Left renal cortex interstitium (tissue), 4 donors: ENCODE measurements around the gene DLEC1. TPM values are rescaled to one million over a fixed set of nuclear protein-coding genes. Genes with fewer than 3 reads are reported as not detected.

Source experiments
- DNase-seq, 4 donors: peaks; one replicate each; pipeline ENCODE4 v3.0.0-alpha.2; 2013; ENCODE audit warnings: low read depth in 4 of 4, low spot score in 2 of 4, missing footprints in 1 of 4
- polyA plus RNA-seq, 4 donors: library from polyadenylated mRNA; unstranded; fragments of 120-200 nt; gene quantifications; one replicate each; pipeline ENCODE4 v1.2.1, GENCODE V29; 2013; ENCODE audit not compliant: insufficient read length in 4 of 4

The DLEC1 gene
- polyA plus RNA-seq, 4 donors: 0.45 to 1.4 (median 1.0) TPM

- DNase-seq: no peak
Observed at GRCh38 chr3:38118421-38119247, 79.6 kb downstream of the DLEC1 start.

DNA sequence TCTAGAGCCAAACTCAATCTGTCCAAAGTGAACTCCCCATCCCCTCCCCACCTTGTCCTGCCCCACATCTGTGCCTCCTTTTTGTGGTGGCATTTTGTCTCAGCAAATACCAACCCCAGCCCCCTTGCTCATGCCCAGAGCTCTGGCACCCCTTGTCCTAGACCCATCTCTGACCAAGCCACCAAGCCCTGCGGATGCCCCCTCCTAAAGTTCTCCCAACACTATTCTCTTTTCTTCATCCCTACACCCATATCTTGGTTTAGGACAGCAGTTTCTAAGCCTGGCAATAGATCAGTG is 80.2 kb downstream of the DLEC1 start:
- no peak for DNase-seq

GRCh38 chr3:38119821-38120692 is 81.0 kb downstream of the DLEC1 start:
- DNase-seq: no peak

DNA sequence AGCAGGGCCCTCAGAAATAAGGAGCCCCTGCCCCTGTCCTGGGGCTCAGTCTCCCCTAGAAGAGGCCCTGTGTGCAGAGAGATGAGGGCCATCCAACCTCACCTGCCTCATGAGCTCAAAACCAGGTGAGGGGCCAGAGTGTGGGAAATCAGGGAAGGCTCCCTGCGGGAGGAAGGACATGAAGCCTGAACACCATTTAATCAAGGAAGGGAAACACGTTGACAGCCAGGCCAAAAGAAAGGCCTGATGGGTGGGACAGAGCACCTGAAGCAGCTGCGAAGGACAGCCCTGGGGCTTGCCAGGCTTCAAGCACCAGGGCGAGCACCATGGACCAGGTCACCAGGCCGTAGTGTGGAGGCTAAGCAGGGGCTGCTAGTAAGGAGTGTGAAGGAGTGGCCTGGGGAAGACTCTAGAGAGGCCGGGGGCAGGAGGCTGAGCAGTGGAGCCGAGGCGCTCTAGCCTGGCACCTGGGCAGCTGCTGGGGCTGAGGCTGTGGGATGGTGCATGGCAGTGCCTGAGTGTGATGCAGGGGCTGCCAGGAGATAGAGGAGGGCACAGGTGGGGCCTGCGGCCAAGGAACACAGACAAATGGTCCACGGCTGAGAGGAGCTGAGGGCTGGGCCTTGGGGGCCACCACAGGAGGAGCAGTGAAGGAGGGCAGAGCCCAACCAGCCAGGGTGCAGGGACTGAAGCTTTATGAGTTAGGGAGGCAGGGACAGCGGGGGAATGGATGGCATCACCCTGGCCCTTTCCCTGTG is 81.9 kb downstream of the DLEC1 start:
- DNase-seq: no peak

DNA sequence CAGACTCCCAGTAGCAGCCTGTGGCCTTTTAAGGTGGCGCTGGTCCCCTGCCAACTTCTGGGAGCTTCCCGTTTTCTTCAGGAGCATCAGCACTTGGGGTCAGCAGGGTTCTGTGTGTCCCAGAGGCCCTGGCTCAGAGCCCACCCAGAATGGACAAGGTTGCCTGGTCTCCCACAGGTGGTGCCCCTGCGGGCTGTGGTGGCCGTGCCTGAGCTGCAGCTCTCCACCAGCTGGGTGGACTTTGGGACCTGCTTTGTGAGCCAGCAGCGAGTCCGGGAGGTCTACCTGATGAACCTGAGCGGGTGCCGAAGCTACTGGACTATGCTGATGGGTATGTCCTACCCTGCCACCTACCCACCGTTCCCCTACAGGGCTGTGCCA is 82.4 kb downstream of the DLEC1 start:
- DNase-seq: no peak

DNA sequence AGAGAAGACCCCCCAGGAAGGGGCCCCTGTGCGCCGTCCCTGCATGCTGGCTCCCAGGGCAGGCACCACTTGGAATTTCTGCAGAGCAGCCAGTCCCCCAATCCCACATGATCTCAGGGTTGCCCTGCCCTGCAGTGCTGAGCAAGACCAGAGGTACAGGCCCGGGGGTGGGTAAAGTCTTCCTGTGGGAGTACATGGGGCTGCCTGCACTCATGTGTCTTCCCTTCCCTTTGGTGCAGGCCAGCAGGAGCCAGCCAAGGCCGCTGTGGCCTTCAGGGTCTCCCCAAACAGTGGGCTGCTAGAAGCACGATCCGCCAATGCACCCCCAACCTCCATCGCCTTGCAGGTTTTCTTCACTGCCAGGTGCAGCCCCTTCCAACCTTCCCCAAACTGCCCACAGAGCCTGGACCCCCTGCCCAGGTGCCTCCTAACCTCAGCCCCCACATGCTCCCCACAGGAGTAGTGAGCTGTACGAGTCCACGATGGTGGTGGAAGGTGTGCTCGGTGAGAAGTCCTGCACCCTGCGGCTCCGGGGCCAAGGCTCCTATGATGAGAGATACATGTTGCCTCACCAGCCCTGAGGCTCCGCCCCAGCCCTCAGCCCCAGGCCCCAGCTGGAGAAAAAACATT is 82.9 kb downstream of the DLEC1 start:
- DNase-seq: no peak

DNA sequence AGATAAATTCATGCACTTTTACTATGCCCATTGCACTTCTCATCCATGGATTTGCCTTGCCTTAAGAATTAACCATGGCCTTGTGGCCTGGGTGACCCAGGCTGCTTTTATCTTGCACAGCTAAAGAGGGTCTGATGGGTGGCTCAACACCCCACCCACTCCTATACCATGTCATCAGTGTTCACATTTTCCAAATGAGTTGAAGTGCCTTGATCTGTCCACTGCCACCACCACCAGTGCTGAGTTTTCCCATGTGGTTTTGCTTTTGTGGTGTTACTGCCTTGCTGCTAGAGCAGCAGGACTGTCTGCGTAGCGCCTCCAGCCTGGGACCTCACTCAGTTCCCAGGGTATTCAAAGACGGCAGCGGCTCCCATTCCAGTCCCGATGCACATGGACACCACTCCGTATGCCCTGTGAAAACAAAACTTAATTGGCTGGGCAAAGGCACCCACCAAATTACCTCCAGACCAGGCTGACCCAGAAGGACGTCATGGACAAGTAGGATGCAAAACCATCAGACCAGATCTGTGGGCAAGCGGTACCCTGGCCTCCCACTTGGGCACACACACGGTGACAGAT is 83.8 kb downstream of the DLEC1 start:
- DNase-seq: no peak

GRCh38 chr3:38124324-38125122 is 85.5 kb downstream of the DLEC1 start:
- DNase-seq: no peak

GRCh38 chr3:38125305-38126120 is 86.5 kb downstream of the DLEC1 start:
- DNase-seq: no peak

DNA sequence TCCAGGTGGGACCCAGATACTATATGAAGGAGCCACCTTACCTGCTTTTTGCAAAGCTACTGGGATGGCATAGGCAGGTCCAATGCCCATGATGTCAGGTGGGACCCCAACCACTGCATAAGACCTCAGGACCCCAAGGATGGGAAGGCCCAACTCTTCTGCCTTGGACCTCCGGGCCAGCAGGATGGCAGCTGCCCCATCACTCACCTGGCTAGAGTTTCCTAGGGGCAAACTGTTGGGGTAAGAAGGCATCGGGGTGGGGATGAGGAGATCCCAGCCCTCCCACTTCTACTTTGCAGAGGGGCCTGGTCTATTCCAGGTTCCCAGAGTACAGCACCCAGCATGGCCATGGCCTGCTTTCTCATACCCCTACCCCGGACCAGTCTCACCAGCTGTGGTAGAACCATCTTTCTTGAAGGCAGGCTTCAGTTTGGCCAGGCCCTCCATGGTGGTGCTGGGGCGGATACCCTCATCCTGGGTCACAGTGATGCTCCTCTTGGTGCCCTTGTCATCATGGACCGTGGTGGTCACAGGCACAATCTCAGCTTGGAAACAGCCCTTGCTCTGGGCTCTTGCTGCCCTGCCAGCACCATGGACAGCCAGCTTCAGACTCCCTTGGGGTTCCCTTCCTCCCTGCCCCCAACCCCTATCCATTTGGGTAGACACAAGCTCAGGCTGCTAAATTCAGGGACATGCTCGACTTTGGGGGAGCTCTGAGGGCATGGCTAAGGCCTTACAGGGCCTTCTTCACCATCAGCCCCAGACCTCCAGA is 87.3 kb downstream of the DLEC1 start:
- no peak for DNase-seq

GRCh38 chr3:38127611-38128302 is 88.7 kb downstream of the DLEC1 start:
- no peak for DNase-seq

GRCh38 chr3:38128303-38128655 is 89.3 kb downstream of the DLEC1 start:
- DNase-seq: no peak

DNA sequence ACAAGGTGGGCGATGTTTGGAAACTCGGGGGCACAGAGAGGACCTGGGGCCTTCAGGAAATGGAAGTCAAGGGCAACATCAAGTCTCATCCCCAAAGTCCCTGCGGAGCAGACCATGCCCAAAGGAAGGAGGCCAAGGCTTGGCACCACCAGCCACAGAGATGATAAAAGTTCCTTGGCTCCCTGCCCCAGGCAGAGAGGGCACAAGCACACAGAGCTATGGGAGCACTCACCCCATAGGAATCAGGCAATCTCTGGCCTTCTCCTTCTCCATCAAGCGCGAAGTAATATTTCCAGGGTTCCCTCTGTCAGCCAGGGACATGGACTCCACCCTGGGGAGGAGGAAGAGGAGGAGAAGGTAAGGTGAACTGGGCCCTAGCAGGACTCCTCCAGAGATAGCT is 90.0 kb downstream of the DLEC1 start:
- DNase-seq: no peak

GRCh38 chr3:38130631-38131065 is 91.6 kb downstream of the DLEC1 start:
- no peak for DNase-seq

DNA sequence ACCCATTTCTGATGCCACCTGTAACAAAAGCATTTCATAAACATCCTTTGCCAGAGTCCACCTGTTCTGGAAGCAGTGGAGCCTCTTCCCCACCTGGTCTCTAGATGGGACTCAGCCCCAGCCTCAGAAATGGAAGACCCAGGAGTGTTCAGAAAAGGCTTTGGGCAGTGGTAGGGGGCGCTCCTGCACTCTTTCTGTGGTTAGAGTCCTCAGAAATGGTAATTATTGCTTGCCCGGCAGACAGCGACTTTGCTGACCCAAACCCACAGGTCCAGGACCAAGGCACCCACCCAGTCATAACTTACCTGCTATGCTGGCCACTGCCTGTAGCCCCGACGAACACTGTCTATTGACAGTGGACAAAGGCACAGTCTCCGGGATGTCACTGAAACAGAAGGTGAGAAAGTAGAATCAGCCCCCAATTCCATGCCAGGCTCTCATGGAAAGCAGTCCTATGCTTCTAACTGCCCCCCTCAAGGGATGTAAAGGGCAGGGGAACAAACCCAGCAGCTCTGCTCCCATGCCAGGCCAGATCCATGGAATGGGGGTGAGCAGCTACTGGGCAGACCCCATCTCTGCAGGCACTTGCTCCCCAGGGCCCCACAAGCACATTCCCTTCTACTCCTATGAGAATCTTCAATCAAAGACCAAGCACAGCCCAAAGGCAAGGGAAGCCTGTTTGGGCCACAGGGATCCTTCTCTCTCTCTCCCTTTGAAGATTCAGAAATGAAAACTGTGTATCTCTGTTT is 92.8 kb downstream of the DLEC1 start:
- no peak for DNase-seq

DNA sequence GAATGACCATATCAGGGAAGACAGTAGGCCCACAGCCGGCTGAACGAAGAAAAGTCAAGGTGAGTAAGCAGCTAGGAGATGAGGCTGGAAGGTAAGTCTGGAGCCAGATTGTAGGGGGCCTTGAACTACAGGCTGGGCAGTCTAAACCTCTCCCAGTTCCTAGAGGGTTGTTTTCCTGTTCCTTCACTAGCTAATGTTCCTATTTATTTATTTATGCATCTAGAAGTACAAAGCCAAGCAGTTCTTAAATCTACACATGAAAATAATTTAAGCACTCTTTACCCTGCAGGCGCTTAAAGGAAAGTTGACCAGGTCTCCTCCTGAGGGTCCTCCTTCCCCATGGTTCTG is 94.2 kb downstream of the DLEC1 start:
- no peak for DNase-seq
